Testis (tissue), 3 donors: ENCODE data around the gene CHCHD6. TPM values are rescaled to one million over a fixed set of nuclear protein-coding genes. Genes with fewer than 3 reads are reported as not detected.
A peak's percentile ranks its signal among the peaks of the same experiment; 100 is the strongest.

ENCODE experiments used
- DNase-seq: peaks from one replicate; pipeline ENCODE4 v3.0.0-alpha.2; 2019
- H3K27ac ChIP-seq, 2 donors: fragments of 200-600 bp; sonication (generic); one replicate each; pipeline ENCODE4 v1.5.1; 2019
- H3K27me3 ChIP-seq: fragments of 200-600 bp; sonication (generic); one replicate; pipeline ENCODE4 v1.5.1; 2019
- H3K36me3 ChIP-seq: fragments of 200-600 bp; sonication (generic); one replicate; pipeline ENCODE4 v1.5.1; 2017; ENCODE audit warnings: low read depth; ENCODE audit errors: missing control alignments
- H3K4me1 ChIP-seq: fragments of 200-600 bp; sonication (generic); one replicate; pipeline ENCODE4 v1.5.1; 2019
- H3K4me3 ChIP-seq, 2 donors: fragments of 200-600 bp; sonication (generic); one replicate each; pipeline ENCODE4 v1.5.1; 2017 to 2019
- H3K9me3 ChIP-seq: fragments of 200-600 bp; sonication (generic); one replicate; pipeline ENCODE4 v1.5.1; 2017
- POLR2A ChIP-seq: fragments of 450-650 bp; IDR thresholded peaks from one replicate; pipeline ENCODE4 v1.6.1; 2017; ENCODE audit warnings: antibody characterized with exemption, mild to moderate bottlenecking, moderate library complexity
- WGBS, 2 donors: methylation state at CpG; one replicate each; pipeline ENCODE4 v1.1.5; 2018; 5-methylcytosine and 5-hydroxymethylcytosine counted together
- intact Hi-C: fragments of 100-400 bp; cut with DNase I; formaldehyde crosslinking; loops from one replicate; pipeline ENCODE4 v1.15.1; 2023; ENCODE audit warnings: low total_unique reads
- polyA plus RNA-seq: library from polyadenylated mRNA; stranded (reverse); fragments of 350-450 nt; fragmentation: Illumina TruSeq; extraction: RNeasy Lipid Tissue Mini Kit (QIAGEN cat#74804); gene quantifications from one replicate; pipeline ENCODE4 v1.2.3, GENCODE V29; 2014; ENCODE audit warnings: low read depth, low replicate concordance; ENCODE audit not compliant: insufficient read depth
- total RNA-seq, 2 donors: library from RNA; depleted of rRNA; stranded (reverse); fragments of >200 nt; gene quantifications; one replicate each; pipeline ENCODE4 v1.2.3, GENCODE V29; 2016
- TF ChIP-seq, protein P1 (sequence below), 3 experiments: fragments of 450-650 bp in 2 of 3; fragments of 200-600 bp in 1 of 3; sonication (generic) in 1 of 3; IDR thresholded peaks; one replicate each; pipeline ENCODE4 v1.5.1; 2016 to 2019; ENCODE audit warnings: antibody characterized with exemption in 3 of 3, mild to moderate bottlenecking in 2 of 3, moderate library complexity in 1 of 3

CHCHD6 gene
- total and polyA plus RNA-seq, 3 donors from 2014 or later, result 47.6 to 84.6 (median 49.9) TPM

DNA sequence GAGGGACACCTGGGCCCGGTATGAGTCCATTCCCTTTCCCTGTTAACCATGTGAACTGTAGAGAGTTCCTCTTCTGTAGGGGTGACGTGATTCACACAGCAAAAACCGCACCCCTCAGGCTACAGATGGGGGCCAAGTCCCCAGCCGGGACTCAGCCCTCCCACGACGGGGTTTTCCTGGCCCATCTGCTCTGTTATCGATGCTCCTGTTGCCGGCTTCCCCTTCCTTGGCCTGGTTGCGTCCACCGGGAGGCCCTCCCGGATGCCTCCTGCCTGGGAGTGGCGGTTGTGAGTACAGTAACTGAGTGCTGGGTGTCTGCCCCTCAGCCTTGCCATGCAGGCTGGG is 278.1 kb downstream of the CHCHD6 start:
- no peak for DNase-seq
- peak overlapping the region in 1 of 2 donors; percentile 66 for H3K27ac ChIP-seq
- no peaks in the 10 kb centered on the region for H3K36me3 ChIP-seq
- H3K9me3 ChIP-seq, result no peaks in the 10 kb centered on the region
- intact Hi-C loops, result loop anchor here (5.0 to 10.0 kb wide), 2 partner anchors 230 to 307 kb away; no protein-coding TSS in a partner anchor
- peak overlapping the region; percentile 53 to 75 for H3K4me3 ChIP-seq
- H3K4me1 ChIP-seq, result peaks cover 20% of the 10 kb centered on the region
- TF ChIP-seq, protein P1, sequence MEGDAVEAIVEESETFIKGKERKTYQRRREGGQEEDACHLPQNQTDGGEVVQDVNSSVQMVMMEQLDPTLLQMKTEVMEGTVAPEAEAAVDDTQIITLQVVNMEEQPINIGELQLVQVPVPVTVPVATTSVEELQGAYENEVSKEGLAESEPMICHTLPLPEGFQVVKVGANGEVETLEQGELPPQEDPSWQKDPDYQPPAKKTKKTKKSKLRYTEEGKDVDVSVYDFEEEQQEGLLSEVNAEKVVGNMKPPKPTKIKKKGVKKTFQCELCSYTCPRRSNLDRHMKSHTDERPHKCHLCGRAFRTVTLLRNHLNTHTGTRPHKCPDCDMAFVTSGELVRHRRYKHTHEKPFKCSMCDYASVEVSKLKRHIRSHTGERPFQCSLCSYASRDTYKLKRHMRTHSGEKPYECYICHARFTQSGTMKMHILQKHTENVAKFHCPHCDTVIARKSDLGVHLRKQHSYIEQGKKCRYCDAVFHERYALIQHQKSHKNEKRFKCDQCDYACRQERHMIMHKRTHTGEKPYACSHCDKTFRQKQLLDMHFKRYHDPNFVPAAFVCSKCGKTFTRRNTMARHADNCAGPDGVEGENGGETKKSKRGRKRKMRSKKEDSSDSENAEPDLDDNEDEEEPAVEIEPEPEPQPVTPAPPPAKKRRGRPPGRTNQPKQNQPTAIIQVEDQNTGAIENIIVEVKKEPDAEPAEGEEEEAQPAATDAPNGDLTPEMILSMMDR (IDR thresholded peaks at IDR 0.05), result no peak
- no peak for TF ChIP-seq POLR2A
- no peaks in the 10 kb centered on the region for H3K27me3 ChIP-seq
- 0 to 9% methylated on average over 3 to 11 of the region's 12 CpGs for WGBS, 2 donors

DNA sequence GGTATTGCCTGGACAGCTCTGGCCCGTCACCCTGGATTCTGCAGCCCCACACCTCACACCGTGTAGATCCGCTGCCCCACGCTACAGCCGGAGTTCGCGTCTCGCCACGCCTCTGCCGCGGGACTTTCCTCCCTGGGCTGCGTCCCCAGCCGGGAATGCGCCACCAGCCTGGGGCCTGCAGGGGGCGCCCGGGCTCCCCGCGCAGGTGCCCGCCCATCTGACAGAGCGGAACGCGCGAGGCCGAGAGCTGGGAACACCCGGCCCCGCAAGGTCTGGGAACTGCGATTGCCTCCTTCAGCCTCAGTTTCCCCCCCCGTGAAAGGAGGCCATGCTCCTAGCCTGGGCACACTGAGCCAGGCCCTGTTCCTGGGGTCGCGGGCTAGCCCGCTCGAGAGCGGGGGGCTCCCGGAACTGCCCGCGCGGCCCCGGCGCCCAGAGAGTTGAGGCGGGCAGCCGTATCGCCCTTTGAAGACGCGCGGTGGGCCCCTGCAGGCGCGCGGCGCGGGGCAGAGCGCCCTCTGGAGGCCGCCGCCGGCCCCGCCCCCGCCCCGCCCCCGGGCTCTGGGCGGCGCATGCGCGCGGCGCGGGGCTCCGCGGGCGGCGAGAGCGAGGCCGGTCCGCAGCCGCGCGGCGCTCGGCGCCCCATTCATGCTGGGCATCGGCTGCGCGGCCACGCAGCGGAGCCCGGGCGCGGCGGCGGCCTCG is 278.6 kb downstream of the CHCHD6 start, which contains the start of gene PLXNA1:
Gene PLXNA1, plus strand, starts transcription at position 645 of the 705 bp plus-strand sequence. CDS start 5,479 bp downstream, outside the sequence.
- Histone ChIP-seq H3K27me3 (no peaks in the 10 kb centered on the region), H3K9me3 (no peaks in the 10 kb centered on the region), H3K36me3 (no peaks in the 10 kb centered on the region), H3K27ac (peak within 1 kb of the TSS; percentile 39 to 66), H3K4me3 (peak within 1 kb of the TSS; percentile 77 to 79), H3K4me1 (peaks cover 20% of the 10 kb centered on the region)
- DNase-seq, result peak; percentile 77
- intact Hi-C loops, result loop anchor here (5.0 to 10.0 kb wide), 2 partner anchors 230 to 308 kb away; no protein-coding TSS in a partner anchor
- TF ChIP-seq, protein P1 (IDR thresholded peaks at IDR 0.05), result peak; percentile 85 to 87 (median 87)
- TF ChIP-seq POLR2A, result no peak
- 0 to 3% methylated on average over 6 to 65 of the region's 89 CpGs for WGBS, 2 donors

DNA sequence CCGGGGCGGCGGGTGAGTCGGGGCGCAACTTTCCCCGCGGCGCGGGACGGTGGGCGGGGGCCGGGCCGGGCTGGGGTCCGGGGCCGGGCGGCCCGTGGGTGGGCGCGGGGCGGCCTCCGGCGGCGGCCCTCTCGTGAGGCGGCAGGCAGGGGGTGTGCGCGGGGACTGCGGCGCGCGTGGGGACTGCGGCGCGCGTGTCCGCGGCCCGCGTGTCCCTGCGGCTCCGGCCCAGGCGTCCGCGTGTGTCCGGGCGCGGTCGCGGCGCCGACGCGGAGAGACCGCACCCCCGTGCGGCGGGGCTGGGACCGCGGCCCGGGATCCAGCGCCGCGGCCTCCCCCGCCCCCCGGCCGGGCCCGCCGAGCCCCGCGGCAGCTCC is 279.2 kb downstream of the CHCHD6 start:
- DNase-seq, result no peak
- H3K4me1 ChIP-seq, result peaks cover 20% of the 10 kb centered on the region
- H3K9me3 ChIP-seq, result no peaks in the 10 kb centered on the region
- intact Hi-C loops, result loop anchor here (5.0 to 10.0 kb wide), 2 partner anchors 231 to 308 kb away; no protein-coding TSS in a partner anchor
- TF ChIP-seq POLR2A, result no peak
- TF ChIP-seq, protein P1 (IDR thresholded peaks at IDR 0.05), result peak in 1 of 3 experiments; percentile 34
- WGBS, 2 donors, result 2% methylated on average over 39 of the region's 70 CpGs; no CpG with 5 or more reads in 1 of the 2 donors
- H3K36me3 ChIP-seq, result no peaks in the 10 kb centered on the region
- H3K27me3 ChIP-seq, result no peaks in the 10 kb centered on the region
- H3K27ac ChIP-seq, result no peak overlapping the region
- H3K4me3 ChIP-seq, result peak overlapping the region; percentile 77 to 79

DNA sequence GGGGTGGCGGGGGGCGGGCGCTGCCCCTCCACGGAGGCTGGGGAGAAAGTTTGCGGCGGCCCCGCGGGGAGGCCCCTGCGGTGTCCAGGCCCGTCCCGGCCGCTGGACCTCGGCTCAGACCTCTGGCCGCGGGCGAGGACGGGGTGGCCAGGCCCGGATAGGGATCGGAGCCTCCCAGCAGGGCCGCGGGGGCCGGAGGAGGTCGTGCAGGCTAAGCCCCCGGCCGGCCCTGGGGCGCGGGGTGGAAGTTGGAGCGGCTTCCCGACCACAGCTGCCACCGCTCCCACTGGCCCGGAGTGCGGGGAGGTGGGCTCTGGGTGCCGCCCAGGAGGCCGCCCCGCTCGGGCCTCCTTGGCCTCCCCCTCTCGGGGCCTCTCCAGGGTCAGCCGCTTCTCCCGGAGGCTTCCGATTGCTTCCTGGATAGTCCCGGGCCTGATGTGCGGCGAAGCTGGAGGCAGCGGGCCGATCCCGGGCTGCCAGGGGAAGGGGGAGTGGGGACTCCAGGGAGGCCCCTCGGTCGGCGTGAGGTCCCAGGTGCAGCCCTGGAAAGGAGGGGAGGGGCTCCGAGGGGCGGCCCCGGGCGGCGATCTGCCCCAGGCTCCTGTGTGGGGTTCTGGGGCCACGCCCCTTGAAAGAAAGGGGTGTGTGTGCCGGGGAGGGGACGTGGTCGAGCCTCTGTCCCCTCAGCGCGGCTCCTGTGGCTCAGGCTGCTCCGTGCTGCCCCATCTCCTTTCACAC is 279.8 kb downstream of the CHCHD6 start:
- 0 to 1% methylated on average over 8 to 28 of the region's 61 CpGs for WGBS, 2 donors
- Histone ChIP-seq H3K27me3 (no peaks in the 10 kb centered on the region), H3K36me3 (no peaks in the 10 kb centered on the region), H3K4me3 (peak overlapping the region; percentile 77 to 79), H3K9me3 (no peaks in the 10 kb centered on the region), H3K27ac (peak overlapping the region; percentile 24 to 39), H3K4me1 (peaks cover 20% of the 10 kb centered on the region)
- TF ChIP-seq, protein P1 (IDR thresholded peaks at IDR 0.05), result no peak
- no peak for TF ChIP-seq POLR2A
- DNase-seq, result no peak
- intact Hi-C loops, result loop anchor here (5.0 to 10.0 kb wide), 2 partner anchors 232 to 309 kb away; no protein-coding TSS in a partner anchor
